NCI-H82 (cell line): ENCODE data around the gene KIF3C.
A peak's percentile ranks its signal among the peaks of the same experiment; 100 is the strongest.
"Not testable (repeated sequence)": the region's sequence is repeated elsewhere in the genome, so short reads cannot be mapped to it uniquely, and the experiment has no call there.

Experiments
- DNase-seq: peaks from one replicate; lab custom pipeline; 2025; lab: John Stamatoyannopoulos, UW

KIF3C gene

DNA sequence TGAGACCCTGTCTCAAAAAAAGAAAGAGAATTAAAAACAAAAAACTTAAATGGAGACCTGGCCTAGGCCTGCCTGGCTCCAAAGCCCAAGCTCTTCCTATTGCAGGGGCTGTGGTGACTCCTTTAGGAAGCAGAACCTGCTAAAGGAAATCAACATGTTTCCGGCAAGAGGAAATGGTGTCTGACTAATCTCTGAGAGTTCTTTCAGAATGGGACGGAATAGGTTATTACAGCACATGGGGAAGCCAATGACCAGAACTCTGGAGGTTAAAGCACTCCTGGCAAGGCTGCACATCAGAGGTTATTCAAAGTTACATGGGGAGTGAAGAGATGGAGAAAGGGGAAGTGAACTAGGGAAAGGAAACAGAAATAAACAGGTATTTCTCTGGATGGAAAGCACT lies 21.4 kb downstream of the KIF3C start:
- no peak for DNase-seq

DNA sequence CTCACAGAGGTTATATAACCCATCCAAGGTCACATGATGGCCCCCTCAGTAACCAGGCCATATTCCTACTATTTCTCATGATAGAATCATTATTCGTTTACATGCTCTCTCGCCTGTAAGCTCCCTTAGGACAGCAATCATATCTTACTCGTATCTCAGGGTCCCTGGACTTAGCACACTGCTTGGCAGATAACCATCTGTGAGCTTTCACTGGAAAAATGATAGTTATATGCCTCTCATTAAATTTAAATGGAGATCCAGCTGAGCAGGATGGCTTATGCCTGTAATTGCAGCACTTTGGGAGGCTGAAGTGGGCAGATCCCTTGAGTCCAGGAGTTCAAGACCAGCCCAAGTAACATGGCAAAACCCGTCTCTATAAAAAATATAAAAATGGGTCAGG lies 21.9 kb downstream of the KIF3C start:
- DNase-seq = no peak

DNA sequence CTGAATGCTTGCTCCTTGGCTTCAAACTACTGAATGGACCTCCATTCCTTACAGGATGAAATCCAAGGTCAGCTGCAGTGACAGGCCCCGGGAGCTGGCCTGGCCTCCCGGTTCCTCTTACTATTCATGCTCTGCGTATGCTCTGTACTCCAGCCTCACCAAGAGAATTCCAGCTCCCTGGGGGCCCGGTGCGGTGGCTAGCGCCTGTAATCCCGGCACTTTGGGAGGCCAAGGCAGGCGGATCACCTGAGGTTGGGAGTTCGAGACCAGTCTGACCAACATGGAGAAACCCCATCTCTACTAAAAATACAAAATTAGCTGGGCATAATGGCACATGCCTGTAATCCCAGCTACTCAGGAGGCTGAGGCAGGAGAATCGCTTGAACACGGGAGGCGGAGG lies 23.7 kb downstream of the KIF3C start:
- DNase-seq = not testable (repeated sequence)

DNA sequence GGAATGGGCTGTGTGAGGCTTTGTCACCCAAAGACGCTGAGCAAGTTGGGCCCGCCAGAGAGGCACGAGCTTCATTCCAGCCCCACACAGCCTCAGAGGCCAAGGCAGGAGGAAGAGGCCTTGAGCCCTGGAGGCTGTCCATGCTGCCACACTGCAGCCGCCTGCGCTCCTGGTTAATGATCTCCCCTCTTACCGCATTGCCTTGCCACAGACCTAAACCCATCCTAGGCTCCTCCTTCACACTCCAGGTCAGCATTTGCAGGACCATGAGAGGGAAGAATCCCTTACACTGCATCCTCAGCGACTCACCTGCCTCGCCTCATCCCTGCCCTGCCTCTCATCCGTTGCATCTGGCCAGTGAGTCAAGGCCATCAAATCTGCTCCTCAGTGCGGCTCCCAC lies 24.6 kb downstream of the KIF3C start:
- no peak for DNase-seq

DNA sequence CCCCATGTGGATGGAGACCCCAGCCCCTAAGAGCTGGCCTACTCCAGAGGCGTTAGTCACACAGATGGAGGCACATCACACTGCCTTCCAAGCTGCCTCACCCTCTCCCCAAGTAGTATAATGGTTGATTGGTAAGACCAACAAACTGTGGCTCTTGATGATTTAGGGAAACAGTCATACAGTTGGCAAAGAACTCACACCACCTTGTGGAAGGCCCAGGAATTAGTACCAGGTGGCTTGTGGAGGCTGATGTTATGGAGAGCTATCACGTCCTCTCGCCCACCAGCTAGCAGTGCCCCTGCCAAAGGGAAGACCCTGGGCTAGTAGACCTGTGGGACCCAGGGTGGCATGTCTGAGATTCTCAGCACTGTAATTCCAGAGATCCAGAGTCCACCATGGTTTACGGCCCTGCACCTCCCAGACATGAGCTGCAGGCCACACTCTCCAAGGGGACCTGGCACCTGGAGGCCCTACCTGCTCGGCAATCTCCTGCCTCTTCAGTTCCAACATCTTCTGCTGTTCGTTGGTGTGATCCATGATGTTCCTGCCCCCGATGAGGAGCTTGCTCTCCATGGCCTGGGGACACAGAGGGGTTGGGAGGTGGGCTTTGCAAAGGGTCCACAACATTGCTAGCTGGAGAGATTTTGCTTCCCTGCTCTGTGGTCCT lies 26.3 kb downstream of the KIF3C start:
- no peak for DNase-seq

DNA sequence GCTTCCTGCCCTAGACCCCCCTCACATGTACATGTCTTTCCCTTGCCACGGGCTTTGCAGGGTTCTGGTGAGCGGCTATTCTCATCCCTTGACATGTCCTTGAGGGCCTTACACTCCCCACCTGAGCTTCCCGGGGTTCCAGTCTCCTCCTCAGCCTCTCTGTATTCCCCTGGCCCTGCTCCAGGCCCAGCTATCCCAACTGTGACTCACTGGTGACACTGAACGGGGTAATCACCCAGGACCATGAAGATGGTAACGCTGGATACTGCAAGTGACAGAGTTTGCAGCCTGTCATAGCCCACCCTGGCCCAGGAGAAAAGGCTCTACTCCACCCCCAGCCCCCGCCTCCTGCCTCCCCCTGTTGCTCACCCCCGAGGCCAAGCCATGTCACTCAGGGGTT lies 27.3 kb downstream of the KIF3C start:
- no peak for DNase-seq

DNA sequence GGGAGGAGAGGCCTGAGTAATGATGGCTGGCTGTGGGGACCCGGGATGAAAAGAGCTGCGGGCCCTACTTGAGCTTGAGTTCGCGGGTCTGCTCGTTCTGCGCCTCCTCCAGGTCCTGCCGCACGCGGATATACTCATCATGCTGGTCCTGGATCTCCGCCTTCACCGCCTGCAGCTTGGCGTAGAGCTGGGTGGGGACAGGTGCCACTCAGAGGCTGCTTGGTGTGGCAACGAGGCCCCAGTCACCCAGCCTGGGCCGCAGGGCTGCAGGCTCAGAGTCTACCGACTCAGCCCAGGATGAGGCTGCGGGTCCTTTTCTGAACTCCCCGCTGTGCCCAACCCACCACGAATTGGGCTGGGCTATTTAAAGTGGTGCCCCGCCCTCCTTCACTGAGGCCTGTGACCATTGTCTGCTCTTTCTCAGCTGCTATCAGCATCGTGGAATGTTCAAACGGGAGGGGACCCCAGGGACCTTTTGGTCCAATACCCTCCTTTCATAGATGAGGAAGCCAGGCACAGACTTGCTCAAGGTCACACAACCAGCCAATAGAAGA lies 28.0 kb downstream of the KIF3C start:
- no peak for DNase-seq

DNA sequence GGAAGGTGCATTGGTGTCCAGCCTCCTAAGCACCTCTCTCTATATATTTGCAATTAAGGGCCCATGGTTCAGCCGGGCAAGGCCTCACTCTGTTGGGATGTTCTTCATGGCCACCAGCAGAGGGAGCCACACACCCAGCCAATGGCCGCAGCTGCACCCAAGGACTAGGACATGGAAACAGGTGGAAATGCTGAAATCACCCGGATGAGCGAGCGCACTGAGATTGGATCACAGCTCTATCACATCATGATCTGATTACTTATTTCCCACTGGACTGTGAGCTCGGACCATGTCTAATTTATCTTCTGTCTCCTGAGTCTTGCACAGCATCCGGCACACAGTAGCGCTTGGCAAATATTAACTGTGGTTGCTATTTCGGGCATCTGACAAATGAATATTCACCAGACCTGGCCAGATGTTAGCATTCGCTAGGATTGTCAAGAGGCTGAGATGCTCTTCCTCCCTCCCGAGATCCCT lies 31.2 kb downstream of the KIF3C start:
- peak; percentile 93 for DNase-seq

DNA sequence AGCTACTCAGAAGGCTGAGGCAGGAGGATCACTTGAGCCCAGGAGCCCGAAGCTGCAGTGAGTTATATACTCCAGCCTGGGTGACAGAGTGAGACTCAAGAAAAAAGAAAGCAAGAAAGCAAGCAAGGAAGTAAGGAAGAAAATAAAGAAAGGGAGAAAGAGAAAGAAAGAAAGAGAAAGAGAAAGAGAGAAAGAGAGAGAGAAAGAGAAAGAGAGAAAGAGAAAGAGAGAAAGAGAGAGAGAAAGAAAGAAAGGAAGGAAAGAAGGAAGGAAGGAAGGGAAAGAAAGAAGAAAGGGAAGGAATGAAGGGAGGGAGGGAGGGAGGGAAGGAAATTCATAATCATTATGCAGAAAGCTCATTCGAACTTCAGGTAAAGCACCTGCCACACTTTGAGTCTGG lies 33.9 kb downstream of the KIF3C start:
- no peak for DNase-seq

DNA sequence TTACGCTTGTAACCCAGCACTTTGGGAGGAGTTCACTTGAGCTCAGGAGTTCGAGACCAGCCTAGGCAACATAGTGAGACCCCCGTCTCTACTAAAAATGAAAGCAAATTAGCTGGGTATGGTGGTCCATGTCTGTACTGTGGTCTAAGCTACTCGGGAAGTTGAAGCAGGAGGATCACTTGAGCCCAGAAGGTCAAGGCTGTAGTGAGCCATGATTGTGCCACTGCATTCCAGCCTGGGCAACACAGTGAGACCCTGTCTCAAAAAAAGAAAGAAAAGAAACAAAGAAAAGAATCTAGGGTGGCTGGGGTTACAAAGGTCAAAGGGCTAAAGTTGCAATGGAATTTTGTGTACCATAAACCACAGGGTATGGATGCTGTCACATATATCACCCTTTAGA lies 41.3 kb downstream of the KIF3C start:
- no peak for DNase-seq

DNA sequence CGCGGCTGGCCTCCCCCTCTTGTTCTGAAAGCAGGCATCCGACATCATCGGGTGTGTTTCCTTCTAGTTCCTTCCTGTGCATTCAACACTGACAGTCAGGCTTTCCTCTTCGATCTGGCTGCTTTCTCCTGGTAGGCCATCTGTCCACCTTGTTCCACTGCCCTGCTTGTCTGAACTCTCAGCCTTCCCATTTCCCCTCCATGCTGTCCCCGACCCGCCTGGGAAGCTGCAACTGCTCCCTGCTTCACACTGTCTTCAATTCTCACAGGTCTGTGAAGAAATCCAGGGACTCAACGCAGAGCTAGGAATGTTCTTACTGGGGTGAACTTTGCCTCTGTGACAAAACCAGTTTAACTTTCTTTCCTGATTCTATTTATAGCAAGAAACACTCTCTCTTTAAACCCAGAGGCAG lies 43.0 kb downstream of the KIF3C start:
- DNase-seq = no peak

DNA sequence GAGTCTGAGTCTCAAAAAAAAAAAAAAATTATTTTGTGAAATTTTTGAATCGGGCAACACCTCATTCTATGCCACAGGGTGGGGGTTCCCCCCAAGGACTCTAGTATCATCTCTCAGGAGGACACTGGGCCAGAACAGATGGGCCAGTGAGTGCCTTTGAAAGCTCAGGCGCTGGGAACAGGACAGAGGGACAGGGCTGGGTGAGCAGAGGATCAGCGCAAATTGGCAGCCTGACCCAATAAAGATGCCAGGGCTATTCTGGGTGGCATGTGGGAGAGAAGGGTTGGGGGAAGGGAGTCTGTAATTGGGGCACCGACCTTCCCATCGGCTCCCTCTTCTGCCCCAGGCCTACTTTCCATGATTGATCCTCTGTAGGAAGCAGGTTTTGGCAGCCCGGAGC lies 44.0 kb downstream of the KIF3C start:
- DNase-seq = no peak

DNA sequence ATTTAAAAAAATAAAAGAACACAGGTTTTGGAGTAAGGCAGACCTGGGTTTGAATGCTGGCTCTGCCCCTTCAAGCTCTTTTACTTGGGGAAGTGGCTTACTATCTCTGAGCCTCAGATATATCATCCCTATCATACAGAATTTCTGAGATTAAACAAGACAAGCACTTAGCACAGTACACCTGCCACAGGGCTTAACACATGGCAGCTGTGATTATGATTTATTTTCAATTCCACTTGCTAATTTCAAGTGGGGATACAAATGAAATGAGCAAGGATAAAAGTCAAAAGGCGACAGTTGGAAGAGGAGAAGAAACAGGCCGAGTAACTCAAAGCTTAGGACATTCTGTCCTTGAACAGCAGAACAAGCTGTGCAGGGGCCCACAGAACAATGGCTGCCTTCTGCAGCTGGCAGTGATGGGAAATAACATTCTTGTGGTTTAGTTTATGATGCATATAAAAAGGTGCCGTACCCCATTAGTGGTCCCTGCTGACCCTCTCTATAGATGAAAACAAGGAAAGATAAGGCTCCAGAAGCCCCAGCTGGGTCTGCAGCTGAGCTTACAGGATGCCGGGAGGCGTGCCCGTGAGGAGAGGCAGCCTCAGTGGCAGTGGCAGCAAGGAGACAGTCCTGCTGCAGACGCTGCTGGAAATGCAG lies 45.3 kb downstream of the KIF3C start:
- peak; percentile 12 for DNase-seq

DNA sequence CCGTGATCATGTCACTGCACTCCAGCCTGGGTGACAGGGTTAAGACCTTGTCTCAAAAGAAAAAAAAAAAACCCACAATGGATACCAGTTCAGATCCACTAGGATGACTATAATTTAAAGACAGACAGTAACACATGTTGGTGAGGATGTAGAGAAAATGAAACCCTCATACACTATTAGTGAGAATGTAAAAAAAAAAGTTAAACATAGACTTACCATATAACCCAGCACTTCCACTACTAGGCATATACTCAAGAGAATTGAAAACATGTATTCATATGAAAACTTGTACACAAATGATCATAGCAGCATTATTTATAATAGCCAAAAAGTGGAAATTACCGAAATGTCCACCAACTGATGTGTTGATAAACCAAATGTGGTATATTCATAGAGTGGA lies 48.7 kb downstream of the KIF3C start:
- no peak for DNase-seq

DNA sequence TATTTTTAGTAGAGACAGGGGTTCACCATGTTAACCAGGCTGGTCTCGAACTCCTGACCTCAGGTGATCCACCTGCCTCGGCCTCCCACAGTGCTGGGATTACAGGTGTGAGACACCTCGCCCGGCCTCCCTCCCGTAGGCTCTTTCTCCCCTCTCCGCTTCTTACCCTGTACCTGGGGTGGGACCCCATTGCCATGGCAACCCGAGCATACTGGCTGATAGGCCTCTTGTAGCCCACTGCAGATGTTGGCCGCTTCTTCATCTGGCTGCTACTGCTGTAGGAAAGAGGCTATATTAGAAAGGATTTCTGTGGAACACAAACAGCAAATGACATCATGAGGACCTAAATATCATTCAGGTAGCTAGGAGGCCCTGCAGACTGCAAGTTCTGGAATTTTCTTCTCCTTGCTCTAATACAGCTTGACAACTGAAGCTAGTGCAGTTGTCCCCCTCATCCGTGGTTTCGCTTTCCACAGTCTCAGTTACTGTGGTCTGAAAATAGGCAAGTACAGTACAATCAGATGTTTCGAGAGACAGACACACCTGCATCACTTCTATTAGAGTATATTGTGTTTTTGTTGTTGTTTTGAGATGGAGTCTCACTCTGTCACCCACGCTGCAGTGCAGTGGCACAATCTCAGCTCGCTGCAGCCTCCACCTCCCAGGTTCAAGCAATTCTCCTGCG lies 52.4 kb downstream of the KIF3C start:
- DNase-seq = no peak

DNA sequence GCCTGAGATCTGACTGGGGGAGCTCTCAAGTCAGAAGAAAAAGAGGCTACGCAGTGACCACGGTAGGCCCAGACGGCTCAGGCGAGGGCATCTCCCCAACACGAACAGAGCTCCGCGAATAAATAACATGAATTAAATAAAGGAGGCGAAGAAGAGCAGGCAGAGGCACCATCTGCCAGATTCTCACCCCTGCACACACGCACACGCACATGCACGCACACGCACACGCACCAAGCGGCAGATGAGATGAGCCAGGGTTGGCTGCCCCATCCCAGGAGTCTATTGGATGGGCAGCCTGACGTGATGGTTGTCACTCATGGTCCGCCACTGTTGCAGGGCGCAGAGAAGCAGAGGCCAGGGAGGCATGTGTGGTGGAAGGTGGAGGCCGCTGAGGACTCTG lies 53.6 kb downstream of the KIF3C start:
- DNase-seq = no peak

DNA sequence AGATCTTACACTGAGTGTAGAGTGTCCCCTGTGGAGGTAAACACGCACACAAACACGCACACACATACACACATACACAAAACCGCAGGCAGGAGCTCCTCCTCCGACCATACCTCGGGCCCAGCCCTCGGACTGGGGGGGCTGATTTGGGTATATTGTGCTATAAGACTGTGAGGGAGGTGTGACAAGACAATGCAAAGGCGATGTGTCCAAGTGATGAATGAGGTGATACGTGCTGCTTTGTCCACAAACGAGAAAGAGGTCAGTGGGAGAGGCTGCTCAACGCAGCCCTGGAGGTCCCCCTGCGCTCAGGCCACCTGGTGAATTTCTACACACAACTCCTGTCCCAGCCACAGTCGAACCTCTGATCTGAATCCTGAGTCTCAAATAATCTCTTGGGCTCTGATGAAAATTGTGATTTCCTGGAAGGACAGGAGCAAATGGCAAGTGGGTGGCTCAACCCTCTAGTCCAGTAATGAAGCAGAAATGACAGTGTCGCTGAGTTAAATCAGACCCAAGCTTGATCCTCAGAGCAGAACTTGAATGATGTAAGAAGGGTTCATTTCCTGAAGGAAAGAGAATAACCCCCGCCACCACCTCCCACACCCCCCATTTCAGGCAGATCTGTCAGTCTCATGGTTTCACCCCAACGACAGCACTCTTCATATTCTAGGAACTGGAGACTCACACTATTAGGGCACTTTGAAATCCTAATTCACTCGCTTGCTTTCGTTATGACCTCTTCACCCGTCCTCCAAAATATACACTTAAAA lies 55.1 kb downstream of the KIF3C start:
- no peak for DNase-seq

DNA sequence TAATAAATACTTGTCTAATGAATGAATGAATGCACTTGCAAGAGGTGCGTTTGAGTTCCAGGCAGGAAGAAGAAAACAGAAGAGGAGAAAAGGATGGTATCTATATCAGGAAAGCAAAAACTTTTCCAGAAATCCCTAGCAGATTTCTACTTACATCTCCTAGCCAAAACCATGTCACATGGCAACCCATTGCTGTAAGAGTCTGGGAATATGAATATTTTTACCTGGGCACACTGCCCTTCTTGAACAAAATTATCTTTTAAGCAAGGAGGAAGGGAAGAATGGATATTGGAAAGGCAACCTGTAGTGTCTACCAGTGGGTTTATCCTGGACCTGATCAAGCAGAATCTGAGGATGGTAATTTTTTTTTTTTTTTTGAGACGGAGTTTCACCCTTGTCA lies 59.8 kb downstream of the KIF3C start:
- no peak for DNase-seq

DNA sequence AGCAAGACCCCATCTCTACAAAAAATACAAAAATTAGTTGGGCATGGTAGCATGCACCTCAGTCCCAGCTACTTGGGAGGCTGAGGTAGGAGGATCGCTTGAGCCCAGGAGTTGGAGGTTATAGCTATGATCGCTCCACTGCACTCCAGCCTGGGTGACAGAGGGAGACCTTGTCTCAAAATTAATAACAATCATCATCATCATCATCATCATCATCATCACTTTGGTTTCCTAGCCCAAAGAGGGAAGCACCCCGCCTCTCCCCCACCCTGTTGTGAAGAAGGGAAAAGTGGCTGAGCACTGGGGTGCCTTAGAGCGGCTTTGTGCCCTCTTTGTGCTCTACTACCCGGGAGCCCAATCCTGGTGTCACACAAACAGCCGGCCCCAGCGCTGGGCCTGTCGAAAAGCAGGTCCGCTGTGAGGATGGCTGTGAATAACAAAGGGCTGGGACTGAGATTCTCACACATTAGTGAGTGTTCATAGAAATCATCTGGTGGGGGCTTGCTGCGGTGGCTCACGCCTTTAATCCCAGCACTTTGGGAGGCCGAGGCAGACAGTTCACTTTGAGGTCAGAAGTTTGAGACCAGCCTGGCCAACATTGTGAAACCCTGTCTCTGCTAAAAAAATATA lies 61.4 kb downstream of the KIF3C start:
- DNase-seq = no peak

DNA sequence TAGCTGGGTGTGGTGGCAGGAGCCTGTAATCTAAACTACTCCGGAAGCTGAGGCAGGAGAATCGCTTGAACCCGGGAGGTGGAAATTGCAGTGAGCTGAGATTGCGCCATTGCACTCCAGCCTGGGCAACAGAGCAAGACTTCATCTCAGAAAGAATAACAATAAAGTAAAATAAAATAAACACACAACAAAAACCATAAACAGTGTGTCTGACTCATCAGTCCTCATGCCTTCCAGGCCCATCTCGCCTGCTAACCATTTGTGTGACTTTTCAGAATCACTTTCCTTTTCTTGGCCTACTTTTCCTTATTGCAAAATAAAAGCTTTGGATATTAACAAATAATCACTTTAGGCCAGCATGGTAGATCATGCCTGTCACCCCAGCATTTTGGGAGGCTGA lies 62.0 kb downstream of the KIF3C start:
- no peak for DNase-seq

DNA sequence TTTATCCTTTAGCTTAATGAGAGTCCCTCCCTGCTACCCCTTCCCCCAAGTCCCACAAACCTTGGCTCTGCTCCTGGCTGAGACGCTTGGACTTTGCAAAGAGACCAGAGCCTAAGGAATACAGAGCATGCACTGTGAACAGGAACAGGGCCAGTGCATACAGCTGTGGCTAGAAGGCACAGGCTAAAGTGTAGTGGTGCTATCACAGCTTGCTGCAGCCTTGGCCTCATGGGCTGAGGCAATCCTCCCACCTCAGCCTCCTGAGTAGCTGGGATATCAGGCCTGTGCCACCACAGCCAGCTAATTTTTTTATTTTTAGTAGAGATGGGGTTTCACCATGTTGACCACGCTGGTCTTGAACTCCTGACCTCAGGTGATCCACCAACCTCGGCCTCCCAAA lies 64.5 kb downstream of the KIF3C start:
- no peak for DNase-seq

DNA sequence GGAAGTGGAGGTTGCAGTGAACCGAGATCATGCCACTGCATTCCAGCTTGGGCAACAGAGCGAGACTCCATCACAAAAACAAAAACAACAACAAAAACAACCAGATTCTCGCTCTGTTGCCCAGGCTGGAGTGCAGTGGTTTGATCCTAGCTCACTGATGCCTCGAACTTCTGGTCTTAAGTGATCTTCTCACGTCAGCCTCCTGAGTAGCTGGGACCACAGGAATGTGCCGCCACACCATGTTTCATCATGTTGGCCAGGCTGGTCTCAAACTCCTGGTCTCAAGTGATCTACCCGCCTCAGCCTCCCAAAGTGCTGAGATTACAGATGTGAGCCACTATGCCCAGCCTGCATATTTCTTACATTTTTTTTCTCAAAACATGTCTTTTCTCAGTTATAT lies 64.9 kb downstream of the KIF3C start:
- not testable (repeated sequence) for DNase-seq
